ENCODE data around the gene ATP6V1E1. TPM values are rescaled to one million over a fixed set of nuclear protein-coding genes. Genes with fewer than 3 reads are reported as not detected.
"Not testable (repeated sequence)": the region's sequence is repeated elsewhere in the genome, so short reads cannot be mapped to it uniquely, and the experiment has no call there.

Gene ATP6V1E1
- polyA plus RNA-seq, 2 of the 4 experiments (the other 2 are of a cell fraction) = 112 to 123 TPM

DNA sequence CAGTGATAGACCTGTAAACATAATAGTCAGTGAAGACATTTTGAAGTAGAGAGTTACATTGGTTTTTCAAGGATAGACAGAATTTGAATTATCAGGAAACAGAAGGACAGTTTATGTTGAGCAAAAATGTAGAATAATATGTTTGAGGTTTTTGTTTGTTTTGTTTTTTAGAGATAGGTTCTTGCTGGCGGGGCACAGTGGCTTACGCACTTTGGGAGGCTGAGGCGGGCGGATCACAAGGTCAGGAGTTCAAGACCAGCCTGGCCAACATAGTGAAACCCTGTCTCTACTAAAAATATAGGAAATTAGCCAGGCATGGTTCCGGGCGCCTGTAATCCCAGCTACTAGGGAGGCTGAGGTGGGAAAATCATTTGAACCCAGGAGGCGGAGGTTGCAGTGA, 45.6 kb upstream of the ATP6V1E1 start (continued):
- TF ChIP-seq, protein P1, sequence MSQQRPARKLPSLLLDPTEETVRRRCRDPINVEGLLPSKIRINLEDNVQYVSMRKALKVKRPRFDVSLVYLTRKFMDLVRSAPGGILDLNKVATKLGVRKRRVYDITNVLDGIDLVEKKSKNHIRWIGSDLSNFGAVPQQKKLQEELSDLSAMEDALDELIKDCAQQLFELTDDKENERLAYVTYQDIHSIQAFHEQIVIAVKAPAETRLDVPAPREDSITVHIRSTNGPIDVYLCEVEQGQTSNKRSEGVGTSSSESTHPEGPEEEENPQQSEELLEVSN (IDR thresholded peaks at IDR 0.05; ENCODE audit: borderline replicate concordance, low read depth) = no peak
- TF ChIP-seq, protein P2, sequence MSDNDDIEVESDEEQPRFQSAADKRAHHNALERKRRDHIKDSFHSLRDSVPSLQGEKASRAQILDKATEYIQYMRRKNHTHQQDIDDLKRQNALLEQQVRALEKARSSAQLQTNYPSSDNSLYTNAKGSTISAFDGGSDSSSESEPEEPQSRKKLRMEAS (IDR thresholded peaks at IDR 0.05) = no peak
- TF ChIP-seq, protein P3, sequence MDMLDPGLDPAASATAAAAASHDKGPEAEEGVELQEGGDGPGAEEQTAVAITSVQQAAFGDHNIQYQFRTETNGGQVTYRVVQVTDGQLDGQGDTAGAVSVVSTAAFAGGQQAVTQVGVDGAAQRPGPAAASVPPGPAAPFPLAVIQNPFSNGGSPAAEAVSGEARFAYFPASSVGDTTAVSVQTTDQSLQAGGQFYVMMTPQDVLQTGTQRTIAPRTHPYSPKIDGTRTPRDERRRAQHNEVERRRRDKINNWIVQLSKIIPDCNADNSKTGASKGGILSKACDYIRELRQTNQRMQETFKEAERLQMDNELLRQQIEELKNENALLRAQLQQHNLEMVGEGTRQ (IDR thresholded peaks at IDR 0.05) = no peak
- TF ChIP-seq HOXA7 (CRISPR knock-in tag; IDR thresholded peaks at IDR 0.05) = no peak
- no peak for TF ChIP-seq FOSB (CRISPR knock-in tag; IDR thresholded peaks at IDR 0.05)

DNA sequence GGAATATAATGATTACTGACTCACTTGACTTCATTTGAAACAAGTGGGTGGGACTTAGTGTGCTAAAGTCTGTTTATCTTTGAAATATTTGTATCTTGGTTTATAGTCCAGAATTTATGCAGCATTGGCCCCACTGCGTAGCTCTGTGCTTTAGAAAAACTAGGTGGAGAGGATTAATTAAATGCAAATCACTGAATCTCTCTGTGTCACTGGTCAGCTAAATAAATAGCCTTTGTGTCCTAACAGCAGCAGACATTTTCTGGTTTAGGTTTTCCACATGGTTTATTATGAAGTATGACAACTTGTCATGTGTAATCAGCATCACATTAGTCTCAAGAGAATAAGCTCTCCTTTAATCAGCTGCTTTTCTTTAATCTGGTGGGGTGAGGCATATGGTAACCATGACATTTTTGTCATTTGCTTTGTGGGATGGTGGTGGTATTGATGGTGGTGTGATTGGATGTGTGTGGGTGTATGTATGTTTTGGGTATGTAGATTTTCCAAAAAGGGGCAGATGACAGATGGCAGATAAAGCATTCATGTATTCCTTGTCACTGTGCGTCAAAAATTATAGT, 44.0 kb upstream of the ATP6V1E1 start:
- ChIA-PET POLR2A (interaction anchor here (0.7 kb wide), 1 partner anchor 33 kb away, joined by 3 read pairs; no protein-coding TSS in a partner anchor), CTCF (no interaction called here)
- H3K4me2 ChIP-seq = peak overlapping the region; percentile 70
- no peak for FAIRE-seq
- 88% methylated on average over 2 of the region's 2 CpGs for WGBS (ENCODE audit: missing lambda C conversion rate)
- TF ChIP-seq, protein P4, sequence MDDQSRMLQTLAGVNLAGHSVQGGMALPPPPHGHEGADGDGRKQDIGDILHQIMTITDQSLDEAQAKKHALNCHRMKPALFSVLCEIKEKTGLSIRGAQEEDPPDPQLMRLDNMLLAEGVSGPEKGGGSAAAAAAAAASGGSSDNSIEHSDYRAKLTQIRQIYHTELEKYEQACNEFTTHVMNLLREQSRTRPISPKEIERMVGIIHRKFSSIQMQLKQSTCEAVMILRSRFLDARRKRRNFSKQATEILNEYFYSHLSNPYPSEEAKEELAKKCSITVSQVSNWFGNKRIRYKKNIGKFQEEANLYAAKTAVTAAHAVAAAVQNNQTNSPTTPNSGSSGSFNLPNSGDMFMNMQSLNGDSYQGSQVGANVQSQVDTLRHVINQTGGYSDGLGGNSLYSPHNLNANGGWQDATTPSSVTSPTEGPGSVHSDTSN (IDR thresholded peaks at IDR 0.05) = no peak
- TF ChIP-seq RAD21 (conservative IDR thresholded peaks at IDR 0.05 in 1 of 2, IDR thresholded peaks at IDR 0.05 in 1 of 2) = no peak
- no peak for TF ChIP-seq SREBF2 (IDR thresholded peaks at IDR 0.05)
- TF ChIP-seq FOSB (CRISPR knock-in tag; IDR thresholded peaks at IDR 0.05) = no peak
- TF ChIP-seq, protein P5, sequence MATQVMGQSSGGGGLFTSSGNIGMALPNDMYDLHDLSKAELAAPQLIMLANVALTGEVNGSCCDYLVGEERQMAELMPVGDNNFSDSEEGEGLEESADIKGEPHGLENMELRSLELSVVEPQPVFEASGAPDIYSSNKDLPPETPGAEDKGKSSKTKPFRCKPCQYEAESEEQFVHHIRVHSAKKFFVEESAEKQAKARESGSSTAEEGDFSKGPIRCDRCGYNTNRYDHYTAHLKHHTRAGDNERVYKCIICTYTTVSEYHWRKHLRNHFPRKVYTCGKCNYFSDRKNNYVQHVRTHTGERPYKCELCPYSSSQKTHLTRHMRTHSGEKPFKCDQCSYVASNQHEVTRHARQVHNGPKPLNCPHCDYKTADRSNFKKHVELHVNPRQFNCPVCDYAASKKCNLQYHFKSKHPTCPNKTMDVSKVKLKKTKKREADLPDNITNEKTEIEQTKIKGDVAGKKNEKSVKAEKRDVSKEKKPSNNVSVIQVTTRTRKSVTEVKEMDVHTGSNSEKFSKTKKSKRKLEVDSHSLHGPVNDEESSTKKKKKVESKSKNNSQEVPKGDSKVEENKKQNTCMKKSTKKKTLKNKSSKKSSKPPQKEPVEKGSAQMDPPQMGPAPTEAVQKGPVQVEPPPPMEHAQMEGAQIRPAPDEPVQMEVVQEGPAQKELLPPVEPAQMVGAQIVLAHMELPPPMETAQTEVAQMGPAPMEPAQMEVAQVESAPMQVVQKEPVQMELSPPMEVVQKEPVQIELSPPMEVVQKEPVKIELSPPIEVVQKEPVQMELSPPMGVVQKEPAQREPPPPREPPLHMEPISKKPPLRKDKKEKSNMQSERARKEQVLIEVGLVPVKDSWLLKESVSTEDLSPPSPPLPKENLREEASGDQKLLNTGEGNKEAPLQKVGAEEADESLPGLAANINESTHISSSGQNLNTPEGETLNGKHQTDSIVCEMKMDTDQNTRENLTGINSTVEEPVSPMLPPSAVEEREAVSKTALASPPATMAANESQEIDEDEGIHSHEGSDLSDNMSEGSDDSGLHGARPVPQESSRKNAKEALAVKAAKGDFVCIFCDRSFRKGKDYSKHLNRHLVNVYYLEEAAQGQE (IDR thresholded peaks at IDR 0.05) = no peak
- TF ChIP-seq FOXS1 (CRISPR knock-in tag; IDR thresholded peaks at IDR 0.05) = no peak
- TF ChIP-seq CEBPB (IDR thresholded peaks at IDR 0.05) = no peak
- TF ChIP-seq EP300 (IDR thresholded peaks at IDR 0.05) = no peak
- no peak for TF ChIP-seq HDAC2 (IDR thresholded peaks at IDR 0.05)
- TF ChIP-seq, protein P6, sequence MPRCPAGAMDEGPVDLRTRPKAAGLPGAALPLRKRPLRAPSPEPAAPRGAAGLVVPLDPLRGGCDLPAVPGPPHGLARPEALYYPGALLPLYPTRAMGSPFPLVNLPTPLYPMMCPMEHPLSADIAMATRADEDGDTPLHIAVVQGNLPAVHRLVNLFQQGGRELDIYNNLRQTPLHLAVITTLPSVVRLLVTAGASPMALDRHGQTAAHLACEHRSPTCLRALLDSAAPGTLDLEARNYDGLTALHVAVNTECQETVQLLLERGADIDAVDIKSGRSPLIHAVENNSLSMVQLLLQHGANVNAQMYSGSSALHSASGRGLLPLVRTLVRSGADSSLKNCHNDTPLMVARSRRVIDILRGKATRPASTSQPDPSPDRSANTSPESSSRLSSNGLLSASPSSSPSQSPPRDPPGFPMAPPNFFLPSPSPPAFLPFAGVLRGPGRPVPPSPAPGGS (IDR thresholded peaks at IDR 0.05) = no peak
- no peak overlapping the region for H3K4me3 ChIP-seq
- H3K4me1 ChIP-seq = peaks cover 25% of the 10 kb centered on the region
- no peaks in the 10 kb centered on the region for H3K9me3 ChIP-seq
- DNase-seq (ENCODE audit: low read depth in 1 of 2, low spot score in 1 of 2) = no peak
- H3K27ac ChIP-seq = peak overlapping the region; percentile 39 to 60; a peak in 4 of 6 replicates
- no peak; a peak in 1 of 6 replicates for ATAC-seq

DNA sequence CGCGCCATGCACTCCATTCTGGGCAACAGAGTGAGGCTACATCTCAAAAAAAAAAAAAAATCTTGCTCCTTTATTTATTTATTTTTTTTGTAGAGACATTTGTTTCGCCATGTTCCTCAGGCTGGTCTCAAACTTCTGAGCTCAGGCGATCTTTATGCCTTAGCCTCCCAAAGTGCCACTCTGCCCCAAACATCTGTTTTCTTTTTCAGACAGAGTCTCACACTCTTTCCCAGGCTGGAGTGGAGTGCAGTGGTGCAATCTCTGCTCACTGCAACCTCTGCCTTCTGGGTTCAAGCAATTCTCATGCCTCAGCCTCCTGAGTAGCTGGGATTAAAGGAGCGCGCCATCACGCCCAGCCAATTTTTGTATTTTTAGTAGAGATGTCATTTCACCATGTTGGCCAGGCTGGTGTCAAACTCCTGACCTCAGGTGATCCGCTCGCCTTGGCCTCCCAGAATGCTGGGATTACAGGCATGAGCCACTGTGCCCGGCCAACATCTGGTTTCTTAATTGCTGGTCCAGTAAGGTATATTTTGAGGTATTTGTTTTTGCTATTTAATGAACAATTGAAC, 43.1 kb upstream of the ATP6V1E1 start:
- ATAC-seq; DNase-seq (ENCODE audit: low read depth in 1 of 2, low spot score in 1 of 2); H3K4me3 ChIP-seq; H3K4me2 ChIP-seq; FAIRE-seq; CTCF ChIA-PET; H3K9me3 ChIP-seq; POLR2A ChIA-PET: not testable (repeated sequence)
- peaks cover 25% of the 10 kb centered on the region for H3K4me1 ChIP-seq
- WGBS (ENCODE audit: missing lambda C conversion rate) = 96% methylated on average over 10 of the region's 10 CpGs
- peak overlapping the region in 1 of 2 experiments; percentile 60; a peak in 3 of 6 replicates for H3K27ac ChIP-seq
